ENCODE data around the gene ATP8B3.

DNA sequence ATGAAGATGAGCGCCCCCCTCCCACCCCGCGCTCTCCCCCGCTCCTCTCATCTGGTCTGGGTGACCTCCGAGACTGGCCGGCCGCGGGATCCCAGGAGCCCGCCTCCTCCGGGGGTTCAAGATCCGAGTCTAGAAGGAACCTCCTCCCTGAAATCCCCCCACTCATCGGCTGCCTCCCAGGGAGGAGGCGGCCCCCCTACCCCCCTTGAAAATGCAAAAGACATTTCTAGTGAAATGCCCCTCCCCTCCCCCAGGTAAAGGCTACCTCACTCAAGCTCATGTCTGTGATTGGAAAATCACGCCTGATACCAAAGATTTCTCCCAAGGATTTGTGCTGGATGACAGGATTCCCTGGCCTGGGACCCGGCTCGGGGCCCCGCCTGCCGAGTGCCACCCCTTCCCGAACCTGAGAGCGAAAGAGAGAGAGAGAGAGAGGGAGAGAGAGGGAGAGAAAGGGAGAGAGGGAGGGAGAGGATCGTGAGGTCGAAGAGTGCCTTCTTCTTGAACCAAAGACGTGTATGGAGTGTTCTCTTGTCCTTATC lies 35.4 kb downstream of the ATP8B3 start:
- TF ChIP-seq POLR2AphosphoS5 (IDR thresholded peaks at IDR 0.05; ENCODE audit: low read depth, low read length) (no peak), POLR2A (IDR thresholded peaks at IDR 0.05; ENCODE audit: low read depth, low read length) (no peak), SPI1 (IDR thresholded peaks at IDR 0.05; ENCODE audit: low read depth, low read length) (no peak), TAF1 (IDR thresholded peaks at IDR 0.05; ENCODE audit: low read depth, low read length) (no peak), PAX5 (IDR thresholded peaks at IDR 0.05; ENCODE audit: insufficient read depth, low read length, severe bottlenecking) (no peak), POU2F2 (IDR thresholded peaks at IDR 0.05; ENCODE audit: low read depth, low read length) (no peak)
